Body of pancreas (tissue), 4 donors: Measurements from ENCODE around the gene SRSF12. TPM values are rescaled to one million over a fixed set of nuclear protein-coding genes. Genes with fewer than 3 reads are reported as not detected.
A peak's percentile ranks its signal among the peaks of the same experiment; 100 is the strongest.

ENCODE experiments used
- ATAC-seq: fragments of 150-250 bp; one replicate; pipeline ENCODE4 v1.9.1; 2016
- DNase-seq, 4 donors: peaks; one replicate each; pipeline ENCODE4 v3.0.0-alpha.2; 2019
- H3K27ac ChIP-seq, 4 donors: fragments of 200-600 bp; sonication (generic); 1 replicate in 3 of 4; 2 replicates in 1 of 4; pipeline versions ENCODE4 v1.5.1 to v1.6.1; 2016 to 2019; ENCODE audit warnings: mild to moderate bottlenecking in 1 of 4, mixed read lengths in 1 of 4, moderate library complexity in 1 of 4
- H3K27me3 ChIP-seq, 2 donors: fragments of 200-600 bp; sonication (generic); one replicate each; pipeline ENCODE4 v1.6.0; 2016; ENCODE audit warnings: mild to moderate bottlenecking in 1 of 2
- H3K36me3 ChIP-seq, 2 donors: fragments of 200-600 bp; sonication (generic); replicated peaks in 1 of 2; 2 replicates each; pipeline ENCODE4 v1.5.1; 2016; ENCODE audit warnings: low read depth in 2 of 2; ENCODE audit not compliant: insufficient read depth in 1 of 2
- H3K4me1 ChIP-seq: fragments of 200-600 bp; sonication (generic); one replicate; pipeline ENCODE4 v1.6.0; 2016
- H3K4me3 ChIP-seq, 2 donors: fragments of 200-600 bp; sonication (generic); 1 replicate in 1 of 2; 2 replicates in 1 of 2; pipeline ENCODE4 v1.5.1; 2016 to 2019
- H3K9me3 ChIP-seq, 3 donors: fragments of 200-600 bp; sonication (generic); 1 replicate in 2 of 3; 2 replicates in 1 of 3; pipeline ENCODE4 v1.5.1; 2016
- CTCF ChIP-seq, 7 experiments: fragments of 450-650 bp in 4 of 7; fragments of 200-600 bp in 3 of 7; sonication (generic) in 3 of 7; IDR thresholded peaks; one replicate each; pipeline ENCODE4 v1.5.1; 2016 to 2019; ENCODE audit warnings: antibody characterized with exemption in 7 of 7
- POLR2A ChIP-seq, 3 donors: fragments of 450-650 bp; IDR thresholded peaks; one replicate each; pipeline ENCODE4 v1.6.1; 2016; ENCODE audit warnings: antibody characterized with exemption in 3 of 3, mild to moderate bottlenecking in 2 of 3
- WGBS, 2 donors: methylation state at CpG; one replicate each; pipeline ENCODE4 v1.1.5; 2017; 5-methylcytosine and 5-hydroxymethylcytosine counted together
- intact Hi-C: fragments of 100-400 bp; cut with DNase I; formaldehyde crosslinking; loops from one replicate; pipeline ENCODE4 v1.15.1; 2023
- total RNA-seq, 2 donors: library from RNA; depleted of rRNA; stranded (reverse); fragments of >200 nt; gene quantifications; one replicate each; pipeline ENCODE4 v1.1.0, GENCODE V29; 2016

Gene SRSF12
- total RNA-seq, 2 donors from 2014 or later: 0.52 to 0.99 TPM

- DNase-seq: peak in 2 of 4 donors; percentile 24 to 30
- peaks cover 23% of the 10 kb centered on the region for H3K4me1 ChIP-seq
- ATAC-seq: peak; percentile 16
- no peak for TF ChIP-seq POLR2A (IDR thresholded peaks at IDR 0.05)
- TF ChIP-seq CTCF (IDR thresholded peaks at IDR 0.05): no peak
- no peaks in the 10 kb centered on the region for H3K9me3 ChIP-seq
- no peaks in the 10 kb centered on the region for H3K36me3 ChIP-seq
- H3K4me3 ChIP-seq: peak overlapping the region; percentile 50 to 76
- no peaks in the 10 kb centered on the region for H3K27me3 ChIP-seq
- peak overlapping the region; percentile 82 to 96 (median 92) for H3K27ac ChIP-seq
- WGBS, 2 donors: 4 to 5% methylated on average over 14 to 17 of the region's 17 CpGs
- intact Hi-C loops: no loop called here
These were observed 27.5 kb upstream of the SRSF12 start for GRCh38 chr6:89145091-89145955.

GRCh38 chr6:89144354-89144906, 26.6 kb upstream of the SRSF12 start:
- peaks cover 32% of the 10 kb centered on the region for H3K4me1 ChIP-seq
- ATAC-seq (no peak), DNase-seq (no peak)
- 63 to 73% methylated on average over 2 of the region's 2 CpGs for WGBS, 2 donors
- no peaks in the 10 kb centered on the region for H3K27me3 ChIP-seq
- TF ChIP-seq CTCF (IDR thresholded peaks at IDR 0.05): no peak
- TF ChIP-seq POLR2A (IDR thresholded peaks at IDR 0.05): no peak
- no peak overlapping the region for H3K4me3 ChIP-seq
- intact Hi-C loops: no loop called here
- H3K9me3 ChIP-seq: no peaks in the 10 kb centered on the region
- H3K36me3 ChIP-seq: no peaks in the 10 kb centered on the region
- H3K27ac ChIP-seq: no peak overlapping the region

- DNase-seq (peak in 3 of 4 donors; percentile 47 to 64 (median 51)), ATAC-seq (peak; percentile 94)
- intact Hi-C loops: no loop called here
- H3K4me3 ChIP-seq: no peak overlapping the region
- peak overlapping the region in 3 of 4 donors; percentile 15 to 48 (median 21) for H3K27ac ChIP-seq
- no peaks in the 10 kb centered on the region for H3K27me3 ChIP-seq
- H3K4me1 ChIP-seq: peaks cover 18% of the 10 kb centered on the region
- TF ChIP-seq CTCF (IDR thresholded peaks at IDR 0.05) (no peak), POLR2A (IDR thresholded peaks at IDR 0.05) (no peak)
- H3K9me3 ChIP-seq: no peaks in the 10 kb centered on the region
- no peaks in the 10 kb centered on the region for H3K36me3 ChIP-seq
- 48 to 49% methylated on average over 7 of the region's 7 CpGs for WGBS, 2 donors
These were observed 22.7 kb upstream of the SRSF12 start for GRCh38 chr6:89140347-89141156.

- ATAC-seq: no peak
- DNase-seq: no peak
- peak overlapping the region in 2 of 4 donors; percentile 21 to 48 for H3K27ac ChIP-seq
- H3K4me3 ChIP-seq: no peak overlapping the region
- no peaks in the 10 kb centered on the region for H3K27me3 ChIP-seq
- intact Hi-C loops: no loop called here
- TF ChIP-seq CTCF (IDR thresholded peaks at IDR 0.05) (no peak), POLR2A (IDR thresholded peaks at IDR 0.05) (no peak)
- H3K9me3 ChIP-seq: no peaks in the 10 kb centered on the region
- 58 to 61% methylated on average over 5 of the region's 5 CpGs for WGBS, 2 donors
- H3K4me1 ChIP-seq: peaks cover 18% of the 10 kb centered on the region
- H3K36me3 ChIP-seq: no peaks in the 10 kb centered on the region
These were observed 21.9 kb upstream of the SRSF12 start for GRCh38 chr6:89139509-89140346.
